Skeletal muscle tissue (tissue), 4 donors: ENCODE results near the gene ZNF574. TPM values are rescaled to one million over a fixed set of nuclear protein-coding genes. Genes with fewer than 3 reads are reported as not detected.
A peak's percentile ranks its signal among the peaks of the same experiment; 100 is the strongest.
"Not testable (repeated sequence)": the region's sequence is repeated elsewhere in the genome, so short reads cannot be mapped to it uniquely, and the experiment has no call there.

ENCODE experiments used
- H3K27ac ChIP-seq: one replicate; pipeline ENCODE4 v1.7.0; 2013; ENCODE audit warnings: mild to moderate bottlenecking, low read depth, low read length, inconsistent platforms
- H3K27me3 ChIP-seq, 3 donors: one replicate each; pipeline ENCODE4 v1.7.0; 2013; ENCODE audit warnings: low read length in 3 of 3; ENCODE audit not compliant: control insufficient read depth in 3 of 3, insufficient read depth in 3 of 3
- H3K36me3 ChIP-seq, 3 donors: one replicate each; pipeline ENCODE4 v1.7.0; 2013; ENCODE audit warnings: low read length in 3 of 3; ENCODE audit not compliant: control insufficient read depth in 3 of 3, insufficient read depth in 3 of 3
- H3K4me1 ChIP-seq, 3 donors: one replicate each; pipeline ENCODE4 v1.7.0; 2013; ENCODE audit warnings: low read length in 3 of 3, mild to moderate bottlenecking in 3 of 3; ENCODE audit not compliant: control insufficient read depth in 3 of 3, insufficient read depth in 3 of 3
- H3K4me3 ChIP-seq, 3 donors: one replicate each; pipeline ENCODE4 v1.7.0; 2013; ENCODE audit warnings: low read length in 3 of 3
- H3K9ac ChIP-seq, 3 donors: one replicate each; pipeline ENCODE4 v1.7.0; 2013; ENCODE audit warnings: low read length in 3 of 3, mild to moderate bottlenecking in 3 of 3, moderate library complexity in 2 of 3, low read depth in 1 of 3
- H3K9me3 ChIP-seq, 3 donors: one replicate each; pipeline ENCODE4 v1.7.0; 2013; ENCODE audit warnings: low read length in 3 of 3; ENCODE audit not compliant: control insufficient read depth in 3 of 3
- total RNA-seq: library from RNA; depleted of rRNA; stranded (reverse); fragments of >200 nt; gene quantifications from one replicate; pipeline ENCODE4 v1.2.3, GENCODE V29; 2014
- donor health status: Osteomylitis.

ZNF574 gene, protein sequence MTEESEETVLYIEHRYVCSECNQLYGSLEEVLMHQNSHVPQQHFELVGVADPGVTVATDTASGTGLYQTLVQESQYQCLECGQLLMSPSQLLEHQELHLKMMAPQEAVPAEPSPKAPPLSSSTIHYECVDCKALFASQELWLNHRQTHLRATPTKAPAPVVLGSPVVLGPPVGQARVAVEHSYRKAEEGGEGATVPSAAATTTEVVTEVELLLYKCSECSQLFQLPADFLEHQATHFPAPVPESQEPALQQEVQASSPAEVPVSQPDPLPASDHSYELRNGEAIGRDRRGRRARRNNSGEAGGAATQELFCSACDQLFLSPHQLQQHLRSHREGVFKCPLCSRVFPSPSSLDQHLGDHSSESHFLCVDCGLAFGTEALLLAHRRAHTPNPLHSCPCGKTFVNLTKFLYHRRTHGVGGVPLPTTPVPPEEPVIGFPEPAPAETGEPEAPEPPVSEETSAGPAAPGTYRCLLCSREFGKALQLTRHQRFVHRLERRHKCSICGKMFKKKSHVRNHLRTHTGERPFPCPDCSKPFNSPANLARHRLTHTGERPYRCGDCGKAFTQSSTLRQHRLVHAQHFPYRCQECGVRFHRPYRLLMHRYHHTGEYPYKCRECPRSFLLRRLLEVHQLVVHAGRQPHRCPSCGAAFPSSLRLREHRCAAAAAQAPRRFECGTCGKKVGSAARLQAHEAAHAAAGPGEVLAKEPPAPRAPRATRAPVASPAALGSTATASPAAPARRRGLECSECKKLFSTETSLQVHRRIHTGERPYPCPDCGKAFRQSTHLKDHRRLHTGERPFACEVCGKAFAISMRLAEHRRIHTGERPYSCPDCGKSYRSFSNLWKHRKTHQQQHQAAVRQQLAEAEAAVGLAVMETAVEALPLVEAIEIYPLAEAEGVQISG
- total RNA-seq: 7.8 TPM

- peak within 1 kb of the TSS; percentile 91 to 94 (median 94) for H3K4me3 ChIP-seq
- no peaks in the 10 kb centered on the region for H3K27me3 ChIP-seq
- H3K36me3 ChIP-seq: peaks cover 24% of the 10 kb centered on the region in 3 donors
- H3K9me3 ChIP-seq: no peaks in the 10 kb centered on the region
- H3K27ac ChIP-seq: peak within 1 kb of the TSS; percentile 99
- H3K9ac ChIP-seq: peak within 1 kb of the TSS; percentile 99
- H3K4me1 ChIP-seq: peaks cover 11 to 21% (median 18%) of the 10 kb centered on the region in 3 donors
Measured at GRCh38 chr19:42075616-42076379, at the start of gene ZNF574. TSS of gene ZNF574 (plus strand) at chr19:42076166. CDS start at chr19:42078607, 2,441 bp downstream.

DNA sequence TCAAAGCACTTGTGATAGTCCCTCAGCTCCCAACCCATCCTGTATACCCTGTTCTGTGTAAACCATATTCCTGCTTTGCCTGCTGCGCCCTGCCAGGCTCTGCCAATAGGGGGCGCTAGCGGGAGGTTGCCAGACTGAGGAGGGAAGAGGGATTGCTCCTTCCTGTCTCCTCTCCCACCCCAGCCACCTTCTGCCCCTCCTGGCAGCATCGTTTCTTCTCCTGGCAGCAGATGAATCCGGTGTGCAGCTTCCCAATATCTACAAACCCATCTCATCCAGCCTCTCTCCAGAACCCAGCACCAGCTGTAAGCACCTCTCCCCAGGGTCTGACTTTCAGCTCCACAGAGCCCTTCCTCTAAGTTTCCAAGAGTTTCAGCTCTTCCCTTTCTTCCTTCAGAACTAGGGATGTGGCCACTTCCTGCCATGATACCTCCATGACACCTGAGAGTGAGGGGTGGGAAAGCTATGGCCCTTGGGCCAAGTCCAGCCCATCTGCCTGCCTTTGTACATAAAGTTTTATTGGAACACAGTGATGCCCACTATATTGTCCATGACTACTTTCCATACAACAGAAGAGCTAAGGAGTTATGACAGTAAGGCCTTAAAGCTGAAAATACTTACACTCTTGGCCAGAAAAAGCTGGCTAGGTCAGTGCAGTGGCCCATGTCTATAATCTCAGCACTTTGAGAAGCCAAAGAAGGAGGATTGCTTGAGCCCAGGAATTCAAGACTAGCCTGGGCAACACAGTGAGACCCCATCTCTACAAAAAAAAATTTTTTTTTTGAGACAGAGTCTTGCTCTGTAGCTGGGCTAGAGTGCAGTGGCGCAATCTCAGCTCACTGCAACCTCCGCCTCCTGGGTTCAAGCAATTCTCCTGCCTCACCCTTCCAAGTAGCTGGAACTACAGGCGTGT lies 47.4 kb upstream of the ZNF574 start:
- Histone ChIP-seq H3K36me3 (no peaks in the 10 kb centered on the region), H3K27me3 (peaks cover 0 to 4% (median 4%) of the 10 kb centered on the region in 3 donors), H3K4me1 (peaks cover 10 to 12% (median 10%) of the 10 kb centered on the region in 3 donors), H3K9ac (no peak overlapping the region), H3K4me3 (no peak overlapping the region), H3K9me3 (no peaks in the 10 kb centered on the region), H3K27ac (no peak overlapping the region)

- no peak overlapping the region for H3K27ac ChIP-seq
Measured at GRCh38 chr19:42030645-42031440, 45.1 kb upstream of the ZNF574 start.

GRCh38 chr19:42032431-42032830 lies 43.5 kb upstream of the ZNF574 start:
- H3K4me1 ChIP-seq: peaks cover 0 to 2% (median 0%) of the 10 kb centered on the region in 3 donors
- peaks cover 0 to 2% (median 0%) of the 10 kb centered on the region in 3 donors for H3K27me3 ChIP-seq
- H3K36me3 ChIP-seq: no peaks in the 10 kb centered on the region
- no peaks in the 10 kb centered on the region for H3K9me3 ChIP-seq
- H3K9ac ChIP-seq: no peak overlapping the region
- no peak overlapping the region for H3K4me3 ChIP-seq
- H3K27ac ChIP-seq: no peak overlapping the region

More at GRCh38 chr19:42030645-42031440, 45.1 kb upstream of the ZNF574 start:
- H3K9me3 ChIP-seq: no peaks in the 10 kb centered on the region
- no peak overlapping the region for H3K4me3 ChIP-seq
- peaks cover 0 to 4% (median 0%) of the 10 kb centered on the region in 3 donors for H3K27me3 ChIP-seq
- no peaks in the 10 kb centered on the region for H3K4me1 ChIP-seq
- no peaks in the 10 kb centered on the region for H3K36me3 ChIP-seq
- no peak overlapping the region for H3K9ac ChIP-seq

DNA sequence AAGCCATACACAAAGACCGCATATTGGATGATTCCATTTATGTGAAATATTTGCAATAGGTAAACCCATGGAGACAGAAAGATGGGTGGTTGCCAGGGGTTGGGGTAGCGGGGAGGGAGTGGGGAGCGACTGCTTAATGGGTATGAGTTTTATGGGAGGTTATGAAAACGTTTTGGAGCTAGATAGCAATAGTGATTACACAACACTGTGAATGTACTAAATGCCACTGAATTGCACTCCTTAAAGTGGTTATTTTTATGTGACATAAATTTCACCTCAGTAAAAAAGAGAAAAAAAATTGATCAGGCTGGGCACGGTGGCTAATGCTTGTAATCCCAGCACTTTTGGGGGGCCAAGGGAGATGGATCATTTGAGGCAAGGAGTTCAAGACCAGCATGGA lies 42.6 kb upstream of the ZNF574 start:
- Histone ChIP-seq H3K27ac (no peak overlapping the region), H3K27me3 (no peaks in the 10 kb centered on the region), H3K4me1 (peaks cover 4 to 11% (median 4%) of the 10 kb centered on the region in 3 donors), H3K4me3 (no peak overlapping the region), H3K9me3 (no peaks in the 10 kb centered on the region), H3K9ac (no peak overlapping the region), H3K36me3 (no peaks in the 10 kb centered on the region)

DNA sequence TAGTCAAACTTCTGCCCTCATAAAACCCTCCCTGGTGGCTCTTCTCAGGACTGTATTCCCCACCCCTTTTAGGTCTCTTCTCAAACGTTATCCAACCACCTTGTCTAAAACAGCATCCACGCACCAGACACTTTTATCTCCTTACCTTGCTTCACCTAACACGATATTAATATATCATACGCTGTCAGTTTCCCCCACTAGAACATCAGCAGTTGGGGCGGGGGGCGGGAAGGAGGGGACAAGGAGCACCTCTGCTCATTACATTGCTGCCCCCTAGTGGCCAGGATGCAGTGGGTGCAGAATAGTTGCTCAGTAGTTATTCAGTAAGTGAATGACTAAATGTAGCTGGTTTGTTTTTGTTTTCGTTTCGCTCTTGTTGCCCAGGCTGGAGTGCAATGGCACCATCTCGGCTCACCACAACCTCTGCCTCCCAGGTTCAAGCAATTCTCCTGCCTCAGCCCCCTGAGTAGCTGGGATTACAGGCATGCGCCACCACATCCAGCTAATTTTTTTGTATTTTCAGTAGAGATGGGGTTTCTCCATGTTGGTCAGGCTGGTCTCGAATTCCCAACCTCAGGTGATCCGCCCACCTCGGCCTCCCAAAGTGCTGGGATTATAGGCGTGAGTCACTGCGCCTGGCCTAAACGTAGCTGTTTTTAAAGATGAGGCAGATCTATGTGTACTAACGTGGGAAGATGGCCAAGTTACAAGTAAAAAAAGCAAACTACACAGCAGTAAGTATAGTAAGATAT lies 41.1 kb upstream of the ZNF574 start:
- H3K4me3 ChIP-seq, H3K27ac ChIP-seq, H3K9ac ChIP-seq: not testable (repeated sequence)

DNA sequence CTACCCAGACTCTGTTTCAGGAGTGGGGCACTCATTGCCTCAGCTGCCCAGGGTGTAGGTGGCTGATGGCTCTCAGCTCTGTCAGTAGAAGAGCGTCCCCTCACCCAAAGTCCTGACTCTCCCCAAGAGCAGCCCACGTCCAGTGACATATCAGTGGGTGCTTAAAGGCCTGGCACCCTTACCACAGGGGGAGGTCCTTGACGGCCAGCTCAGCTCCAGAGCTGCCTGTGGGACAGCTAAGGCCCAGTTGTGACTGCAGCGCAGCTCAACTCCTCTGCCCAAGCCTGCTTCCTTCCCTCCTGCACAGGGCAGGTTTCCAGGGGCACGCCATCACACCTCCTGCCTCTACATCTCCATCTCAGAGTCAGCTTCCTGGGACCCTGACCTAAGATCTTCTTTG lies 38.3 kb upstream of the ZNF574 start:
- Histone ChIP-seq H3K9me3 (no peaks in the 10 kb centered on the region), H3K4me1 (peaks cover 9 to 21% (median 10%) of the 10 kb centered on the region in 3 donors), H3K4me3 (no peak overlapping the region), H3K9ac (peak overlapping the region in 1 of 3 donors; percentile 45), H3K36me3 (no peaks in the 10 kb centered on the region), H3K27me3 (peaks cover 0 to 3% (median 0%) of the 10 kb centered on the region in 3 donors), H3K27ac (no peak overlapping the region)

More for the DNA sequence above, 41.1 kb upstream of the ZNF574 start:
- not testable (repeated sequence) for H3K27me3 ChIP-seq, H3K36me3 ChIP-seq, H3K9me3 ChIP-seq
- H3K4me1 ChIP-seq: peaks cover 9 to 18% (median 10%) of the 10 kb centered on the region in 3 donors

GRCh38 chr19:42038666-42039065 lies 37.3 kb upstream of the ZNF574 start:
- H3K27me3 ChIP-seq: peaks cover 0 to 3% (median 0%) of the 10 kb centered on the region in 3 donors
- H3K36me3 ChIP-seq: no peaks in the 10 kb centered on the region
- no peaks in the 10 kb centered on the region for H3K9me3 ChIP-seq
- peaks cover 9 to 21% (median 10%) of the 10 kb centered on the region in 3 donors for H3K4me1 ChIP-seq
- peak overlapping the region; percentile 60 for H3K27ac ChIP-seq
- H3K9ac ChIP-seq: peak overlapping the region in 1 of 3 donors; percentile 60
- peak overlapping the region in 1 of 3 donors; percentile 45 for H3K4me3 ChIP-seq
